GM23338 (cell line): ENCODE measurements around the gene ANKRD23. TPM values are rescaled to one million over a fixed set of nuclear protein-coding genes. Genes with fewer than 3 reads are reported as not detected.

Experiments
- ATAC-seq: fragments of 200-7000 bp; cut with Tn5 transposase; 3 replicates; pipeline ENCODE4 v1.9.1; 2020
- DNase-seq: peaks from one replicate; pipeline ENCODE4 v3.0.0-alpha.2; 2015; ENCODE audit warnings: low spot score
- H2AFZ ChIP-seq: fragments of 200-600 bp; sonication (generic); 2 replicates; pipeline ENCODE4 v1.8.0; 2016; ENCODE audit warnings: antibody characterized with exemption, mild to moderate bottlenecking, moderate library complexity
- H3F3A ChIP-seq: fragments of 200-600 bp; sonication (generic); replicated peaks from 2 replicates; pipeline ENCODE4 v1.8.0; 2017; ENCODE audit warnings: antibody characterized with exemption, mixed run types, low read depth
- H3K27ac ChIP-seq: fragments of 200-600 bp; sonication (generic); 2 replicates; pipeline ENCODE4 v1.6.1; 2016; ENCODE audit warnings: low read depth
- H3K27me3 ChIP-seq: fragments of 200-600 bp; sonication (generic); 2 replicates; pipeline ENCODE4 v1.8.0; 2016; ENCODE audit warnings: mild to moderate bottlenecking, mixed run types, moderate library complexity; ENCODE audit not compliant: insufficient read depth
- H3K36me3 ChIP-seq: fragments of 200-600 bp; sonication (generic); 2 replicates; pipeline ENCODE4 v1.8.0; 2016; ENCODE audit warnings: mild to moderate bottlenecking; ENCODE audit not compliant: insufficient read depth
- H3K4me1 ChIP-seq: fragments of 200-600 bp; sonication (generic); 2 replicates; pipeline ENCODE4 v1.8.0; 2016; ENCODE audit warnings: mild to moderate bottlenecking, moderate library complexity; ENCODE audit not compliant: insufficient read depth
- H3K4me2 ChIP-seq: fragments of 200-600 bp; sonication (generic); 2 replicates; pipeline ENCODE4 v1.7.1; 2017; ENCODE audit warnings: mixed run types
- H3K4me3 ChIP-seq: fragments of 200-600 bp; sonication (generic); 2 replicates; pipeline ENCODE4 v1.6.1; 2016; ENCODE audit warnings: mixed run types
- H3K79me2 ChIP-seq: fragments of 200-600 bp; sonication (generic); replicated peaks from 2 replicates; pipeline ENCODE4 v1.8.0; 2017; ENCODE audit warnings: mild to moderate bottlenecking; ENCODE audit not compliant: insufficient read depth
- H3K9me2 ChIP-seq: fragments of 200-600 bp; sonication (generic); 2 replicates; pipeline ENCODE4 v1.8.0; 2017; ENCODE audit not compliant: insufficient read depth
- H4K20me1 ChIP-seq: fragments of 200-600 bp; sonication (generic); replicated peaks from 2 replicates; pipeline ENCODE4 v1.8.0; 2017; ENCODE audit warnings: mild to moderate bottlenecking; ENCODE audit not compliant: insufficient read depth
- H3K27ac Mint-ChIP-seq: 2 replicates; pipeline ENCODE4 v1.8.0; 2020; ENCODE audit warnings: inconsistent platforms, mild to moderate bottlenecking, moderate library complexity, mixed read lengths
- H3K27me3 Mint-ChIP-seq: 3 replicates; pipeline ENCODE4 v1.8.0; 2022; ENCODE audit warnings: low read depth, mild to moderate bottlenecking, moderate library complexity, mixed read lengths, inconsistent platforms; ENCODE audit not compliant: insufficient read depth, poor library complexity
- H3K36me3 Mint-ChIP-seq: 3 replicates; pipeline ENCODE4 v1.8.0; 2021; ENCODE audit warnings: low read depth, mild to moderate bottlenecking, inconsistent platforms, moderate library complexity, mixed read lengths
- H3K4me1 Mint-ChIP-seq: 3 replicates; pipeline ENCODE4 v1.8.0; 2020; ENCODE audit warnings: mild to moderate bottlenecking, inconsistent platforms, mixed read lengths
- H3K4me3 Mint-ChIP-seq: 3 replicates; pipeline ENCODE4 v1.8.0; 2021; ENCODE audit warnings: moderate library complexity, mild to moderate bottlenecking, inconsistent platforms, mixed read lengths
- H3K9me3 Mint-ChIP-seq: 3 replicates; pipeline ENCODE4 v1.8.0; 2020; ENCODE audit warnings: moderate library complexity, mild to moderate bottlenecking, inconsistent platforms, mixed read lengths
- CREB1 ChIP-seq: fragments of 250-450 bp; sonication (Bioruptor Pico); IDR thresholded peaks from 2 replicates; pipeline ENCODE4 v1.5.0; 2020; ENCODE audit warnings: low read depth, mild to moderate bottlenecking, moderate library complexity
- CTCF ChIP-seq, 2 experiments: fragments of 200-600 bp in 1 of 2; sonication (generic) in 1 of 2; conservative IDR thresholded peaks; 2 replicates each; pipeline versions ENCODE4 v1.5.1 to v1.6.1; 2016 to 2017; ENCODE audit warnings: antibody characterized with exemption in 2 of 2, low read depth in 2 of 2, mild to moderate bottlenecking in 2 of 2, moderate library complexity in 1 of 2
- EZH2 ChIP-seq: fragments of 200-600 bp; sonication (generic); IDR thresholded peaks from one replicate; pipeline ENCODE4 v1.8.0; 2017; ENCODE audit warnings: antibody characterized with exemption, mild to moderate bottlenecking, low read depth; ENCODE audit not compliant: unreplicated experiment
- EZH2phosphoT487 ChIP-seq: fragments of 200-600 bp; sonication (generic); IDR thresholded peaks from one replicate; pipeline ENCODE4 v1.8.1; 2018; ENCODE audit warnings: antibody characterized with exemption; ENCODE audit not compliant: unreplicated experiment
- JUNB ChIP-seq: IDR thresholded peaks from one replicate; pipeline ENCODE4 v1.6.1; 2016; ENCODE audit warnings: antibody characterized with exemption; ENCODE audit not compliant: unreplicated experiment
- POLR2AphosphoS5 ChIP-seq: IDR thresholded peaks from 2 replicates; pipeline ENCODE4 v1.6.1; 2016; ENCODE audit warnings: antibody characterized with exemption, low read depth
- REST ChIP-seq: IDR thresholded peaks from one replicate; pipeline ENCODE4 v1.6.1; 2018; ENCODE audit warnings: antibody characterized with exemption; ENCODE audit not compliant: unreplicated experiment
- STAT1 ChIP-seq: IDR thresholded peaks from one replicate; pipeline ENCODE4 v1.6.1; 2016; ENCODE audit warnings: antibody characterized with exemption; ENCODE audit not compliant: unreplicated experiment
- ZNF331 ChIP-seq: fragments of 250-450 bp; sonication (Bioruptor Pico); IDR thresholded peaks from 2 replicates; pipeline ENCODE4 v1.5.0; 2020; ENCODE audit warnings: low read depth, mild to moderate bottlenecking, moderate library complexity
- polyA plus RNA-seq: library from polyadenylated mRNA; unstranded; fragments of >200 nt; fragmentation: Nextera tagmentation; extraction: Ambion mirVana; gene quantifications from 2 replicates; pipeline ENCODE4 v1.2.1, GENCODE V29; 2016
- total RNA-seq: library from RNA; depleted of rRNA; stranded (reverse); fragments of >200 nt; shearing (Covaris generic); gene quantifications from 2 replicates; pipeline ENCODE4 v1.2.3, GENCODE V29; 2014
- TF ChIP-seq, protein P1 (sequence below): IDR thresholded peaks from 2 replicates; pipeline ENCODE4 v1.6.1; 2016; ENCODE audit warnings: antibody characterized with exemption

Gene ANKRD23
- total and polyA plus RNA-seq, 2 experiments from 2014 or later, result 4.0 to 5.0 TPM

- H3F3A ChIP-seq, result 0 out of 2 replicates have a peak, but pooled peaks cover 2% of the 10 kb centered on the region
- H3K4me2 ChIP-seq, result peak overlapping the region; percentile 51; the same call in 1 of the 2 replicates
- H4K20me1 ChIP-seq, result peaks cover 7% of the 10 kb centered on the region; the same call in 1 of the 2 replicates
- Mint-ChIP-seq H3K27me3 (peaks cover 19% of the 10 kb centered on the region), H3K9me3 (no peaks in the 10 kb centered on the region; the same call in 2 of the 3 replicates), H3K4me3 (no peak overlapping the region), H3K27ac (no peak overlapping the region), H3K36me3 (peaks cover 25% of the 10 kb centered on the region), H3K4me1 (peaks cover 4% of the 10 kb centered on the region)
- no peak for DNase-seq
- no peak for TF ChIP-seq JUNB
- TF ChIP-seq POLR2AphosphoS5, result no peak
- no peak for TF ChIP-seq CREB1 (CRISPR knock-in tag)
- TF ChIP-seq EZH2, result no peak
- TF ChIP-seq ZNF331, result no peak
- TF ChIP-seq STAT1, result no peak
- TF ChIP-seq REST, result no peak
- TF ChIP-seq, protein P1, sequence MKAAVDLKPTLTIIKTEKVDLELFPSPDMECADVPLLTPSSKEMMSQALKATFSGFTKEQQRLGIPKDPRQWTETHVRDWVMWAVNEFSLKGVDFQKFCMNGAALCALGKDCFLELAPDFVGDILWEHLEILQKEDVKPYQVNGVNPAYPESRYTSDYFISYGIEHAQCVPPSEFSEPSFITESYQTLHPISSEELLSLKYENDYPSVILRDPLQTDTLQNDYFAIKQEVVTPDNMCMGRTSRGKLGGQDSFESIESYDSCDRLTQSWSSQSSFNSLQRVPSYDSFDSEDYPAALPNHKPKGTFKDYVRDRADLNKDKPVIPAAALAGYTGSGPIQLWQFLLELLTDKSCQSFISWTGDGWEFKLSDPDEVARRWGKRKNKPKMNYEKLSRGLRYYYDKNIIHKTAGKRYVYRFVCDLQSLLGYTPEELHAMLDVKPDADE, result no peak
- TF ChIP-seq EZH2phosphoT487, result no peak
- no peak for TF ChIP-seq CTCF (conservative IDR thresholded peaks at IDR 0.05; ENCODE audit: low read depth in 2 of 2)
- ATAC-seq, result no peak
- H3K27me3 ChIP-seq, result no peaks in the 10 kb centered on the region
- no peaks in the 10 kb centered on the region for H3K9me2 ChIP-seq
- H2AFZ ChIP-seq, result no peak overlapping the region
- H3K36me3 ChIP-seq, result peaks cover 9% of the 10 kb centered on the region; the same call in 1 of the 2 replicates
- H3K4me3 ChIP-seq, result no peak overlapping the region
- H3K27ac ChIP-seq, result no peak overlapping the region
- H3K79me2 ChIP-seq, result no peaks in the 10 kb centered on the region
- H3K4me1 ChIP-seq, result peaks cover 7% of the 10 kb centered on the region
These were observed 5.2 kb downstream of the ANKRD23 start for GRCh38 chr2:96838345-96839292.
